NCI-H82 treated with DMSO at 0.1 percent for 48 hours (cell line): ENCODE results near the gene GOLGA6L10.
"Not testable (repeated sequence)": the region's sequence is repeated elsewhere in the genome, so short reads cannot be mapped to it uniquely, and the experiment has no call there.

ENCODE experiments used
- DNase-seq: peaks from one replicate; lab custom pipeline; 2025; ENCODE audit not compliant: unreplicated experiment; lab: John Stamatoyannopoulos, UW

Gene GOLGA6L10

GRCh38 chr15:82349375-82349774, at the start of gene GOLGA6L10:
GOLGA6L10 (minus strand) TSS chr15:82349475; CDS start chr15:82349375, 100 bp downstream.
- DNase-seq: not testable (repeated sequence)

- no peak for DNase-seq
Observed at GRCh38 chr15:82398785-82399184, 49.5 kb upstream of the GOLGA6L10 start.

- DNase-seq: no peak
Observed at GRCh38 chr15:82397817-82398216, 48.5 kb upstream of the GOLGA6L10 start.

GRCh38 chr15:82395788-82396187, 46.5 kb upstream of the GOLGA6L10 start:
- DNase-seq: not testable (repeated sequence)

- DNase-seq: no peak
Observed at GRCh38 chr15:82393671-82394070, 44.4 kb upstream of the GOLGA6L10 start.

- DNase-seq: not testable (repeated sequence)
Observed at GRCh38 chr15:82392077-82392476, 42.8 kb upstream of the GOLGA6L10 start.

- DNase-seq: not testable (repeated sequence)
Observed at GRCh38 chr15:82390152-82390551, 40.9 kb upstream of the GOLGA6L10 start.

- DNase-seq: not testable (repeated sequence)
Observed at GRCh38 chr15:82387209-82387608, 37.9 kb upstream of the GOLGA6L10 start.

- not testable (repeated sequence) for DNase-seq
Observed at GRCh38 chr15:82381330-82381955, 32.2 kb upstream of the GOLGA6L10 start.

GRCh38 chr15:82379552-82379951, 30.3 kb upstream of the GOLGA6L10 start:
- DNase-seq: not testable (repeated sequence)

GRCh38 chr15:82373661-82374060, 24.4 kb upstream of the GOLGA6L10 start:
- DNase-seq: not testable (repeated sequence)

- DNase-seq: no peak
Observed at GRCh38 chr15:82371656-82372055, 22.4 kb upstream of the GOLGA6L10 start.

GRCh38 chr15:82367790-82368189, 18.5 kb upstream of the GOLGA6L10 start:
- DNase-seq: not testable (repeated sequence)

GRCh38 chr15:82365692-82366323, 16.5 kb upstream of the GOLGA6L10 start:
- DNase-seq: not testable (repeated sequence)

- DNase-seq: not testable (repeated sequence)
Observed at GRCh38 chr15:82364548-82364947, 15.3 kb upstream of the GOLGA6L10 start.

GRCh38 chr15:82362790-82363189, 13.5 kb upstream of the GOLGA6L10 start:
- DNase-seq: not testable (repeated sequence)

- DNase-seq: not testable (repeated sequence)
Observed at GRCh38 chr15:82360618-82361017, 11.3 kb upstream of the GOLGA6L10 start.

GRCh38 chr15:82355055-82355454, 5.8 kb upstream of the GOLGA6L10 start:
- DNase-seq: not testable (repeated sequence)

- not testable (repeated sequence) for DNase-seq
Observed at GRCh38 chr15:82354546-82354945, 5.3 kb upstream of the GOLGA6L10 start.

- DNase-seq: not testable (repeated sequence)
Observed at GRCh38 chr15:82347645-82348044, 1.6 kb downstream of the GOLGA6L10 start.

- DNase-seq: not testable (repeated sequence)
Observed at GRCh38 chr15:82345176-82345575, 4.1 kb downstream of the GOLGA6L10 start.

- DNase-seq: not testable (repeated sequence)
Observed at GRCh38 chr15:82344421-82344820, 4.9 kb downstream of the GOLGA6L10 start.
